ENCODE results near the gene CNOT6.

GRCh38 chr5:180495292-180495691 lies 1.1 kb downstream of the CNOT6 start:
- TF ChIP-seq CTCF (conservative IDR thresholded peaks at IDR 0.05; ENCODE audit: low read depth, low read length) (no peak), EZH2 (IDR thresholded peaks at IDR 0.05; ENCODE audit: borderline replicate concordance, low read depth, low read length, poor library complexity, severe bottlenecking) (no peak)
